ENCODE measurements around the gene HUNK. TPM values are rescaled to one million over a fixed set of nuclear protein-coding genes. Genes with fewer than 3 reads are reported as not detected.

Gene HUNK
- total and polyA plus RNA-seq, 8 donors, result 2.6 to 17.0 (median 9.0) TPM

DNA sequence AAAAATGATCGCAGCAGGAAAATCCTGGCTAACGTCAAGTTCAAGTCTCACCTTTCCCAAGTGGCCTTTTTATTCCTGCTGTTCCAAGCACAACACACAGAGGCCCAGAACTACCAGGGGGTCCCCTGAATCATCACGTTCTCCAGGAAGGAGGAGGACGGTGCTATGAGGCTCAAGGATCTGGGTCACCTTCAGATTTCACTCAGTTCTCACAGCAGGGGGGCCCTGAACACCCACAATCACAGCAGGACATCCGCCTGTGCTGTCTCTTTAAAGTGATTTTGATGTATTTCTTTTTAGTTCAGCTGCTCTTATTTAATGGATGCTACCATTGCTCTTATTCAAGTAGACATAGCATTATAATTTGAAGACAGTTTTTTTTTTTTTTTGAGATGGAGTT is 173.4 kb downstream of the HUNK start:
- Histone ChIP-seq H3K4me3 (no peak overlapping the region), H3K27me3 (no peaks in the 10 kb centered on the region), H3K4me1 (no peaks in the 10 kb centered on the region), H3K36me3 (no peaks in the 10 kb centered on the region), H3K27ac (no peak overlapping the region), H3K9me3 (no peaks in the 10 kb centered on the region)
- TF ChIP-seq, protein P1, sequence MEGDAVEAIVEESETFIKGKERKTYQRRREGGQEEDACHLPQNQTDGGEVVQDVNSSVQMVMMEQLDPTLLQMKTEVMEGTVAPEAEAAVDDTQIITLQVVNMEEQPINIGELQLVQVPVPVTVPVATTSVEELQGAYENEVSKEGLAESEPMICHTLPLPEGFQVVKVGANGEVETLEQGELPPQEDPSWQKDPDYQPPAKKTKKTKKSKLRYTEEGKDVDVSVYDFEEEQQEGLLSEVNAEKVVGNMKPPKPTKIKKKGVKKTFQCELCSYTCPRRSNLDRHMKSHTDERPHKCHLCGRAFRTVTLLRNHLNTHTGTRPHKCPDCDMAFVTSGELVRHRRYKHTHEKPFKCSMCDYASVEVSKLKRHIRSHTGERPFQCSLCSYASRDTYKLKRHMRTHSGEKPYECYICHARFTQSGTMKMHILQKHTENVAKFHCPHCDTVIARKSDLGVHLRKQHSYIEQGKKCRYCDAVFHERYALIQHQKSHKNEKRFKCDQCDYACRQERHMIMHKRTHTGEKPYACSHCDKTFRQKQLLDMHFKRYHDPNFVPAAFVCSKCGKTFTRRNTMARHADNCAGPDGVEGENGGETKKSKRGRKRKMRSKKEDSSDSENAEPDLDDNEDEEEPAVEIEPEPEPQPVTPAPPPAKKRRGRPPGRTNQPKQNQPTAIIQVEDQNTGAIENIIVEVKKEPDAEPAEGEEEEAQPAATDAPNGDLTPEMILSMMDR (IDR thresholded peaks at IDR 0.05), result no peak
- ATAC-seq (no peak), FAIRE-seq (no peak), DNase-seq (no peak)
- intact Hi-C loops (cut with DNase I), result no loop called here
- 75 to 88% methylated on average over 5 of the region's 5 CpGs for WGBS, 2 donors

DNA sequence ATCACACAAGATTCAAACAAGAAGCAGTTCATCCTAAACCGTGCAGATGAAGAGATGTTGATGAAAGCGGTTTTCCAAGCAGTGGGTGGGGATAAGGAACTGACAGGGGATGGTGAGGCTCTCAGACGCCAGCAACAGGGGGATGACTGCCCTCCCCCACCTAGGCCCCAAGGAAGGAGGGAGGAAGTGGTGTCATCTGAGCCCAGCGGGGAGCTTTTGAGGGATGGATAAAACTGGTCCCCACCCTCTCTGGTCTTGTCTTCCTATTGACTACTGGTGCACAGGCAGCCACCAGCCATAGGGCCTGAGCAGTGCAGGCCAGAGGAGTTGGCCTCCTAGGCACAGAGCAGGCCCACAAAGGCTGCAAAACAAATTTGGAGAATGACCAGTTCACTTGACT is 175.5 kb downstream of the HUNK start:
- FAIRE-seq (no peak), ATAC-seq (no peak), DNase-seq (no peak)
- Histone ChIP-seq H3K27me3 (no peaks in the 10 kb centered on the region), H3K4me1 (no peaks in the 10 kb centered on the region), H3K36me3 (no peaks in the 10 kb centered on the region), H3K4me3 (no peak overlapping the region), H3K27ac (no peak overlapping the region), H3K9me3 (no peaks in the 10 kb centered on the region)
- TF ChIP-seq, protein P1 (IDR thresholded peaks at IDR 0.05), result no peak
- WGBS, 2 donors, result 65 to 69% methylated on average over 4 of the region's 4 CpGs
- intact Hi-C loops (cut with DNase I), result no loop called here

Other genes starting within 250 kb of the HUNK start
- gene SOD1, start 213.3 kb upstream of the HUNK start, total RNA-seq, result 10 to 100 TPM; 35.3 to 83.2 (median 54.0) TPM
- 100 to 1,000 TPM; 122 to 191 TPM for gene SOD1, start 213.3 kb upstream of the HUNK start, polyA plus RNA-seq
- gene SCAF4, start 140.9 kb upstream of the HUNK start, total RNA-seq, result 10 to 100 TPM in 4 of 6 donors, 1 to 10 TPM in 2; 9.6 to 15.1 (median 11.5) TPM
- gene SCAF4, start 140.9 kb upstream of the HUNK start, polyA plus RNA-seq, result 1 to 10 TPM; 8.2 to 9.3 TPM